Medulla oblongata (tissue), 1 donor: Measurements from ENCODE around the gene CAMTA1.
A peak's percentile ranks its signal among the peaks of the same experiment; 100 is the strongest.

ENCODE experiments used
- DNase-seq: peaks from one replicate; pipeline ENCODE4 v3.0.0-alpha.2; 2015; ENCODE audit errors: extremely low spot score

CAMTA1 gene

DNA sequence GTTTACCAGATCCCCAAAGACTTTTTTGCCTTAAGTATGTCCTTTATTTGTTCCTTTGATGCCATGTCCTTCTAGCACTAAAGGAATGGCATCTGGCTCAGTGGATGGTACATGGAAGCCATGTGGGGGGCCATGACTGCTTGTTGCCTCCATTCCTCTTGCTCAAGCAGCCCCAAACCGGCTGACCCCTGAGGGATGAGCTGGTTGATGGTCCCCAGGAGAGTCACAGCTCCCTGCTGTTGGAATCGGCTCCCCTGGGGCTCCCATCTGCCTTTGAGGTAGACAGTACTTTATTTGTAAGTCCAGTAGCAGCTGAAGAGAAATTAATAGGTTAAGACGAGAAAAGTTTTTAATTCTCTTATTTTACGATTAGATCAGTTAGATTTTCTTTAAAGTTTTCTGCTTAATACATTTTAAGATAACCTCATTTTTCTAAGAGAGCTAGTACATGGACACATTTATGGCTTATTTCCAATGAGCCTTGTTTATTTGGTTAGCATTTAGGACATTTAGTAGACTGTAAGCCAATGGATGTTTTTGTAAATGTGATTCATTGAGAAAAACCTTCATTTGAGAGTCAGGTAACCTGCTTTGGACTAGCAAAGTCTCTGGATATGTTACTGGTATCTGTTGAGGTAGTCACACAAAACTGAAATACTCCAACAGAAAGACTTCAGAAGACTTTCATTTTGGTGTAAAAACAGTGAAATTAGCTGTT lies 88.2 kb downstream of the CAMTA1 start:
- DNase-seq = no peak

DNA sequence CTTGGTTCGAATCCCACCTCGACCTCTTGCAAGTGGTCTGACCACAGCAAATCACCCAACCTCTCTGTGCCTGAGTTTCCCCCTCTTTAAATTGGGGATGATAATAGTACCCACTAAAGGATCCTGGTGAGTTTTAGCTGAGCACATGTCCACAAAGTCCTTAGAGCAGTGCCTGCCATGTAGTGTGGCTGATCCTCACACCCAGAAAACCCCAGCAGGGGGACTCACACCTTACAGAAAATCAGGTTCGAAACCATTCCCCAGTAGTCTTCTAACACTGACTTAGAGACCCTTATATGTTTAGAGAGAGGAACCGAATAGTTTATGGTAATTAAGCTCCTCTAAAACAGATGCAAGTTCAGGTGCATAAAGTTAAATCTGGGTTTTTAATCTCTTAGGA lies 89.0 kb downstream of the CAMTA1 start:
- no peak for DNase-seq

DNA sequence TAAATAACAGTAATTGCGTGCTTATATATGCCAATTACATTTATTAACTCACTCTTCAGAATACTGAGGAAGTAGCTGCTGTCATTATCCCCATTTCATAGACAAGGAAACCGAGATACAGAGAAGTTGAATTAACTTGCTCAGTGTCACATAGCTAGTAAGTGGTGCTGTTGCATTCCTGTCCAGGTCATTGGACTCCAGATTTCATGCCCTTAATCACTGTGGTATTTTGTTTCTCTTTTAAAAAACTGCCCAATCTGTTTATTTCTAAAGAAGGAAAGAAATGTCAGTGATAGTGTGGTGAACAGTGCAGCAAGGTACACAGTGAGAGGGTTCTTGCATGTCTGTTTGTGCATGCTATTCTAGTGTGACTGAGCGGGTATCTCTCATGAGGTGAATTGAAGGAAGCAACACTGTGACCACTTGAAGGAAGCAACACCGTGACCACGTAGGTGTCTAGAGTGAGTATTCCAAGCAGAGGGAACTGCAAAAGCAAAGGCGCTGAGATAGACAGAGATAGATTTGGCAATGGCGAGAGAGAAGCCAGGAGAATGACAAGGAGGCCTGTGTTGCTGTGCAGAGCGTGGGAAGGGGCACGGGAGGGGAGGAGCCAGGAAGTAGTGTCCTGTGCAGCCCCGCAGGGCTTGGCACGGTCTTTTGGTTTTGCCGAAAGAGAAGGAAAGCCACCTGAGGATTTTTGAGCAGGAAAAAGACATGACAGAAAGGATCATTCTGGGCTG lies 95.9 kb downstream of the CAMTA1 start:
- DNase-seq = no peak

DNA sequence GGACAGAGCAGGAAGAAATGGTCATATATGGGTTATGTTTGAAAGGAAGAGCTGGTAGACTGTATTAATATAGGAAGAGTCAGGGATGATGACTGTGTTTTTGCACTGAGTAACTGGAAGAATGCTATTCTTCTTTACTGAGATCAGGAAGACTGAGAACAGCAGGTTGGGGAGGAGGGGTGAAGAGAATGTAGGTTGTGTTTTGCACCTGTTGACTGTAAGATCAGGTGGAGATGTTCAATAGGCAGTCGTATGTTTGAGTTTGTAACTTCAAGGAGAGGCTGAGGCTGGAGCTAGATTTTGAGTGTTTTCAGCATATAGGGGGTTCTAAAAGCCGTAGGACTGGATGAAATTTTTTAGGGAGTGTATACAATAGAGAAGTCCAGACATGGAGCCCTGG lies 97.2 kb downstream of the CAMTA1 start:
- DNase-seq = no peak

DNA sequence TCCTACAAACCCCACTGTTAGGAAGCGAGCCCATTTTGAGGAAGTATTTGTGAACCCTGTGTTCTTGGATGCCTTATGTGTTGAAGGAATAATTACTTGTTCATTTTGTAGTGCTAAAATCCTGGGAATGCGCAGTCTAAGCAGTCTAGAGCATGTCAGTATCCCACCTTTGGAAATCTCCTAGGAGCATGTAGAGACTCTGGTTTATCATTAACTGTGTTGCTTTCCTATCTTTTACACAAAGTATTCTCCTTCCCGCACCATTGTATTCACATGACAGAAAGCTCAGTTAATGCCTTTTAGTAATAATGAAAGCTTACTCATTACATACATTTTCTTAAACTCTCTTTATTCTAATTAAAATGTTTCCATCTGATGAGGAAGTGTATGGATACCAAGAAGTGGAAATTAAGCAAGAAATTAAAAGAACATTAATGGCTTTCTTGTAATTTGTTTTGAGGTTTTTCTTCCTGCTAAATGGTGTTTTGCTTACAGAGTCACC lies 99.4 kb downstream of the CAMTA1 start:
- DNase-seq = no peak

DNA sequence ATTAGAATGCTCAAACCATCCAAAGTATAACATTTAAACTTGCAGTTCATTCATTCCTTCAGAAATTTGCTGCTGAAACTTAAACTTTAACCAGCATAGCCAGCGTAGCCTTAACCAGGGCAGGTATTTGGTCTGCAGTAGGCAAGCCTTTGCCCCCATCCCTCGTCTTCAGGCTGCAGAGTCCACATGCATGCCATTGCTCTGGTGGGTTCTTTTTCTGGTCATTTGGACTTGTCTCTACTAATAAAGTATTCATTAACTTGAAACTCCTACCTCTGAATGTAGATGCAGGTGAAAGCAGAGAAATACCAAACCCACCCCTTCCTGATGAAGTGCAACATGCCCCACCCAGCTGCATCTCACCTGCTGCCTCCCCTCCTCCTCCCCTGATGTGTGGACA lies 100.2 kb downstream of the CAMTA1 start:
- DNase-seq = no peak

DNA sequence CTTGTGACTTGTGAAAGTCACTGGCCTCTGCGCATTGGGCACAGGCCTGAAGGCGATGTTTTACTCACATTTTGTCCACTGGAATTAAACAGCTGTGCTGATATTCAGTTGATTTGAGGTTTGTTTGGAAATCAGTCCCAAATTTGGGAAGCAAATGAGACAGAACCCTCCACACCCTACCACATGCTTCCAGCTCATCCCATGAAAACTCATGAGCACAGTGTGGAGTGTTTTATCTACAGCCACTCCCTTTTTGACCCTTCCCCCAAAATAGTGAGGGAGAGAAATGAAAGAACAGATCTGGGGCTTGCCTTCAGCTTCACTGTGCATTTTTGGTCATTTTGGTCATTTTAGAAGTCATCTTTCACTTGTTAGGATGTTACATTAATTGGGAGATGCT lies 101.3 kb downstream of the CAMTA1 start:
- no peak for DNase-seq

DNA sequence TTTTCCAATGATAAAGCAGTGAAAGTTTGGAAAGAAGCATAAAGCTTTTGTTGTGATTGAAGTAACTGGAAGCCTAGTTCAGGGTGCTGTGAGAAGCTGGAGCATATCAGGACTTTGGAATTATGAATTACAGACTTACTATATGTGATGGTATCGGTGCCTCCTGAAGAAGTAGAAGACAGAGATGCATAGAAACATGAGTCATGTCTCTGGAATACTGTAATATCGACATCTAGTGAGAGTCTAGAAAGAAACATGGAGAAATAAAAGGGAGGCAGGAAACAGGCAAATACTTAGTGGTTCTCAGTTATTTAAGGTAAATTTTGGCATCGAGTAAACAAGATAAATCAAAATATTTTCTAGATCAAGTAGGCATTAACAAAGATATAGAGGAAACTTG lies 103.0 kb downstream of the CAMTA1 start:
- DNase-seq = no peak

DNA sequence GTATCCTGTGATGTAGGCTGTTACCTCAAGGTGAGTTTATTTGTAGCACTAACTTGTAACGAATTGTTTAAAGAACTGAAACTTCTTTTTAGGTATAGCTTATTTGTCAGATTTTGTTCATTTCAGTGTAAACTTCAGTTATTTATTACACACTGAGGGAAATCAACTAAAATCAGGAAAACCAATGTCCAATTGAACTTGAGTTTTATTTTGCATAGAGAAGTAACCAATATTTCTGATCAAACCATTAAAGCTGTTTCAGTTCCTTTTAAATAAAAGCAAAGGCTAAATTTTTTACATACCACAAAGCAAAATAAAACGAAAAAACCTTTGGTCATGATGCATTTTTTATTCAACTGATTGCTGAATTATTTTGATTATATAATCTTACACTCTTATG lies 103.6 kb downstream of the CAMTA1 start:
- DNase-seq = no peak

DNA sequence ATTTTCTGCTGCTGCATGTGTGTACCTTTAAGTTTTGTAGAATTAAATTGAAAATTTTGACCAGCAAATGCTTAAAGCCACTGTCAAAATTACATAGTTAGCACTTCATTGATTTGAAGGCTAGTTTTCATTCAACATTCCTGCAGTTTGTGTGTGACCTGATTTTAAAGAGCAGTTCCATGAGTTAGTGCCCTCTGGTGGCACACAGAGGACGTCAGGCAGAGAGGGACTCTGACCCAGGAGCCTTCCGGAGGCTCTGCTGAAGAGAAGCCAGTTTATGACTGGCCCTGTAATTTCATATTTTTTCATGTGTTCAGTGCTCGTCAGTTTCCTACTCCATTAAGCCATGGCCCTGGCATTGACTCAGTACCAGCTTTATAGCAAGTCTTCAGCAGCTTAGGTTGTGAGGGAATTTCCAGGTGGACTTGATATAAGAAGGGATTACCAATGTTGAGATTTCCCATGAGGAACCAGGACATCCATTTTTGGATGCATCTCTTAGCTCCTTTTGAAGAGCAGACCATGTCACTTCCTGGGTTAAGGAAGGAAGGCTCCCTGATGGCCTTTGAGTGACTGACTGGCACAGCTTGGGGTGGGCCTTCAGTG lies 104.7 kb downstream of the CAMTA1 start:
- DNase-seq = peak; percentile 74

DNA sequence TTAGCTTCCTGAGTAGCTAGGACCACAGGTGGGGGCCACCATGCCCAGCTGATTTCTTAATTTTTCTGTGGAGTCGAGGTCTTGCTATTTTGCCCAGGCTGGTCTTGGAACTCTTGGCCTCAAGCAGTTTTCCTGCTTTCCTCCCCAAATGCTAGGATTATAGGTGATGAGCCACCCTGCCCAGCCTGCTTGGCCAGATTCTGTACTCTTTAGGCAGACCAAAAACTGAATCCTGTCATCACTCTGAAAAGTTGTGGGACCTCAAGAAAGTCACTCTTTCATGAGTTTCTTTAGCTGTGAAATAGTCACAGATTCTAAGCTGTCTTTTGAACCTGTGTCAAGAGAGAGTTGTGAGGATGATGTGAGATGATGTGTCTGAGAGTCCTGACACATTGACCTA lies 105.4 kb downstream of the CAMTA1 start:
- DNase-seq = no peak

DNA sequence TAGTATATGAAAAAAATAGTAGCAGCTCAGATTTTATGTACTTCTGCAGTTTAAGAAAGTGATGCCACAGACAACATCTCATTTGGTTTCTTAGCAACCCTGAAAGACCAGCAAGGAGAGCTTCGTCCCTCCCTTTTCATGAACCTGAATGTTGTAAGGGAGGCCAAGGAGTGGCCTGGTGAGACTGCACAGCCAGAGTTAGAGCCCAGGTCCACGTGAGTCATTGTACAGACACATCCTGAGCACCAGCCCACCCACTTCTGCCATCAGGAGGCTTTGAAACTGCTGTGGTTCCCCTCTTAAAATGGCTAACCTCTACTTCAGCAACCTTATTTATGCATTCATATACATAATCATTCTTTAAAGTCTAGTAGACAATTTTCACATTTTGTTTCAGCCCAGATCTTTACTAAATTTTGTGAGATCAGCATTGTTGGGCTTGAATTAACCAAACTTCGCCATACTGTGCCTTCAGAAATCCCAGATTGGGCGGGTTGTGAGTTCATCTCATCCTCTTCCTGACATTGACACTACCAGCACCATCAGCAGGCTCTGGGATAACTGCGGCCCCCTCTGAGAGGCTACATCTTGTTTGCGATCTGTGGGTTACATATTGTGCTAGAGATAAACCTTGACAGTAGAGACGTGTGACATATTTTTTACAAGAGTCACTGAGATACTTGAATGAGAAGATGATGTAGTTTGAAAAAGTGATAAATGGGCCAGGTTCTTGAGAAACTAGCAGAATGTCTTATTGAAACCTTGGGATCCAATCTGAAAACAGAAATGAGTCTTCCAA lies 106.7 kb downstream of the CAMTA1 start:
- DNase-seq = no peak

DNA sequence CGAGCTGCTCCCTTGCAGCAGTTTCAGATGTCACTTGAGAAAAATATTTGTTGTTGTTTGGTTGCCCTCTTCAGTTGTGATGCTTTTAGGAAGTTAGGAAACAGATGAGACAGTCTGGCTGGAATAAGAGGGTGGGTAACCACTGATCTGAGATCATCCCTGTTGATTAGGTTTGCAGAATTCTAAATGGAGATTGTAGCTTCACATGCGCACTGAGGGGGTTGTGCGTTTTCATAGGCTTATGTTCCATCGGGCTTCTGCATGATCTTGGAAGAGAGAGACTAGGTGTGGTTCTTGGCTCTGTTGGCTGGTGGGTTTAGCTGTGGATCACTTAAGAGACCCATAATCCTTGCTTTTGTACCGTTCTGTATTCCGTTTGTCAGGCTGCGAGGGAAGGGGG lies 108.1 kb downstream of the CAMTA1 start:
- no peak for DNase-seq

DNA sequence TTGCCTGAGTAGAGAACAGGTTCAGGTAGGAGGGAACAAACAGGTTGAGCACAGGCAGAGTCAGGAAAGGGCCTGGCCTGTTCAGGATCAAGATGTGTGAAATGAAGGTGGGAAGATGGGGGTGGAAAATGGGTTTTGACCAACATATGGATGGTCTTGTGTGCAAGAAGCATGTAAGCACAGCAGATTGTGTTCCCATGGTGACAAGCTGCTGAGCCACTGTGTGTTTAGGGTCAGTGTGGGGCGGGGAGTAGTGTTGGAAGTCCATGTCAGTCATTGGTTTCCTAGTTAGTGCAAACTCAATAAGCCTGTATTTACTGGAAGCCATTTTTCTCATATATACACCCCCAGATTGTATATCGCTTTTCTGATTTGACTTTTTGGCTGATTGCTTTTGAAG lies 111.9 kb downstream of the CAMTA1 start:
- no peak for DNase-seq

DNA sequence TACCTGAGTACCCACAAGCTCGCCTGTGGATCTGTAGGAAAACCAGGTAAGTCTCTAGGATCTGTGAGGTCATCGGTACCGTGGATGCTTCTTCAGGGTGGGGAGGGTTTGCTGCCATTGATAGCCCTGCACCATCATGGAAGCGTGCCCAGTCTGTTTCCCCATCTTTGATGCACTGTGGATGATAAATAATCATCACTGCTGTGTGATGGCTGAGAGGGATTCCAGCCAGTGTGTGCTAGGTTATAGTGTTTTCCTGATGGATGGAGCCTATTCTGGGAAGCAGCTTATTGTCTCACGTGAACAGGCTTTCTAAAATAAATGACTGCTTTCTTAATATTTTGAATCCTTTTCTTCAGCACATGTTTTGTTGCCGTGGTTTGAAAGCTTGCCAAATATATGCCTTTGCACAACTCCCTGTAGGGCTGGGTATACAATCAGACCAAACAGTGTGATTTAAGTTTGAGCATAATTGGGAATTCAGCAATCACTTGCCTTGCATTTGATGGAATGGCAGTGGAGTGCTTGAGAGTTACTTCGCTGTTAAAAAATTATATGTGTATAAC lies 113.8 kb downstream of the CAMTA1 start:
- no peak for DNase-seq

DNA sequence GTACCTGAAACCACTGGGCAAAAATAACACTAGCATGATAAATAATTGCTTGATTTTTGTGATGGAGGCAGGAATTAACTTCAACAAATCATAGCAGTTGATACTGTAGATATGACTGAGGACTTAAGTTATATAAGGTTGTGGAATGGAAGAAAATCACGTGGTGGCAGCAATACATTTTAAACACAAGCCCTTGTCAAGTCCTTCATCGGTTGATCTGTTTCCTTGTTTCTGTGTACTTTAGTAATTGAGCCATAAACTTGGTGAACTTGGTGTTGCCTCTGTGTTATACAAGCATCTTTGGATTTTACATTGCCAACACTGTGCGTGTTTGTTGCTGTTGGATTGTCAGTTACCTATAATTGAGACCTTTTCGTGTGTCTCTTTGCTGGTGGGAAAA lies 114.4 kb downstream of the CAMTA1 start:
- no peak for DNase-seq

DNA sequence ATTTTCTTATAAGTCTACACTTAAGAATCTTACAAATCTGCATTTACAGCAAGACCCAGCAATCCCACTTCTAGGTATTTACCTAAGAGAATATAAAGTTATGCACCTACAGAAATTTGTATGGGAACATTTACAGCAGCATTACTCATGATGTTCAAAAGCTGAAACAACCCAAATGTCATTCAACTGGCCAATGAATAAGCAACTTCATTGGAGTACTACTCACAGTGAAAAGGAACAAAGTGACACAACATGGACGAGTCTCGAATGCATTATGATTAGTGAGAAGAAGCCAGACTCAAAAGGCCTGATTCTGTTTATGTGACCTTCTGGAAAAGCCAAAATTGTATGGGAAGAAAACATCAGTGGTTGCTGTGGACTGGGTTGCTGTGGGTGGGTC lies 116.9 kb downstream of the CAMTA1 start:
- no peak for DNase-seq

DNA sequence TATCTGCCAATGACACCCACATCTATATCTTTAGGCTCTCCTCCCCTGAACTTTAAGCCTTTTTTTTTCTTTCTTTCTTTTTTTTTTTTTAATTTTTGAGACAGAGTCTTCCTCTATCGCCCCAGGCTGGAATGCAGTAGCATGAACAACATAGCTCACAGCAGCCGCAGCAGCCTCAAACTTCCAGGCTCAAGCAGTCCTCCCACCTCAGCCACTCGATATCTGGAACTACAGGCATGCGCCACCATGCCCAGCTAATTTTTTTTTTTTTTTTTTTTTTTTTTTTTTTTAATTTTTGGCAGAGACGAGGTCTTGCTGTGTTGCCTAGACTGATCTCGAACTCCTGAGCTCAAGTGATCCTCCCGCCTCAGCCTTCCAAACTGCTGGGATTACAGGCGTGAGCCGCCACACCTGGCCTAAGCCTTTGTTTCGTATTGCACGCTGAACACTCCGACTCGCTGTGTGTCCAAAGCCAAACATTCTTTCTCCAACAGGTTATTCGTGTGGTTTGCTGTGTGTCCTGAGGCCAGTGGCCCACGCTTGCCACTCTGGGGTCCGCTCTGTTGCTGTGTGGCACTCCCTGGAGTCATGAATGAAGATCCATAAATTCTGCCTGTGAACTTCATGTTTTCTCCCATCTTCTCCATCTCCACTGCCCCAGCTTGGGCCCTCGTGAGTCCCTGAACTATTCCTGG lies 119.4 kb downstream of the CAMTA1 start:
- no peak for DNase-seq

DNA sequence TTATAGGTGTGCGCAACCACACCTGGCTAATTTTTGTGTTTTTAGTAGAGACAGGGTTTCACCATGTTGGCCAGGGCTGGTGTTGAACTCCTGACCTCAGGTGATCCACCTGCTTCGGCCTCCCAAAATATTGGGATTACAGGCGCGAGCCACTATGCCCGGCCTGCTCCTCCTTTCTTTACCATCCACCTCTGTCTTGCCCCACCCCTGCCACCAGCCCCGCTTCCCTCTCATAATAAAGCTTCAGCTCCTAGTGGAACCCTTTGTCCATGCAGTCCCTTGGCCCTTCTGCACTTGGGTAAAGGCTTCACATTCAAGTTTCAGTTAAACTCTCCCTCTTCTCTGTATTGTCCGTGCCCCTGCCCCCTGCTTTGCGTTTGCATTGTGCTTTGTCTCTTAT lies 120.1 kb downstream of the CAMTA1 start:
- no peak for DNase-seq

DNA sequence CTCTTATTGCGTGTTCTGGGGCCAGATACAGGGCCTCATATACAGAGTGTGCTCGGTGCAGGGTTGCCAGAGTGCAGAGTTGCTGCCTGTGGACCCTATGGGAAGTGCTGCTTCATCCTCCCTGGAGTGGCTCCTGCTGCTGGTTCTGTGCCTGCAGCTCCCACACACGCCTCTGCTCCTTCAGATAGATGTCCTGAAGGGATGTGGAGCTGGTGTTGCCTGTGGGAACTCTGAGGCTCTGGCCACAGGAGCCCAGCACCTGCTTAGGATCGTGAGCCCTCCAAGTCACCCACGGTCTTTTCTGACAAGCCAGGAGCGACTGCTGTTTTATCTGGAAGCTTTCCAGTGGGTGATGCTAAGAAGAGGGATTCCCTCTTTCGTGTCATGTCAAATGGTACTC lies 120.5 kb downstream of the CAMTA1 start:
- DNase-seq = no peak

DNA sequence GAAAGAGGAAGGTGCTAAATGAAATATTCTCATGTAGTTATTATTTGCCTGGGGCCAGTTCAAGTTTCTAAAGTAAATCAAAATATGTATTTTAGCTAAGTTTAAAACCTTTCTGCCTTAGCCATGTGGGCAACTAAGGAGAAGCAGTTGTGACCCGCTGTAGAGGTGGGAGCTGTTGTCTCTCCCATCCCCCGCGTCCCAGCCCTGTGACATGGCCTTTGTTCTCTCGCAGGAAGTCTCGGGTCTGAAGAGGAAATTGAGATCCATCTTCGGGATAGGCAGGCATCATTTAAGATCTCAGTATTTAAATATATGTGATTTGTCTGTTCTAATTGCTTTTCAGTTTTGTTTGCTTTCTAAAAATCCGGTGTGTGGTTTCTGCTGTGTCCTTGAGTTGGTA lies 121.5 kb downstream of the CAMTA1 start:
- DNase-seq = no peak
